H9 (cell line): ENCODE data around the gene LAMC2. TPM values are rescaled to one million over a fixed set of nuclear protein-coding genes. Genes with fewer than 3 reads are reported as not detected.

Experiments
- DNase-seq: peaks from one replicate; pipeline ENCODE4 v3.0.0-alpha.2; 2017
- H2AFZ ChIP-seq: one replicate; pipeline ENCODE4 v1.6.1; 2013; ENCODE audit warnings: mild to moderate bottlenecking, low read length, control low read depth, moderate library complexity
- H2AK5ac ChIP-seq: 2 replicates; pipeline ENCODE4 v1.6.1; 2013; ENCODE audit warnings: low read length, control low read depth, mixed read lengths; ENCODE audit not compliant: insufficient read length
- H2BK120ac ChIP-seq: one replicate; pipeline ENCODE4 v1.6.1; 2013; ENCODE audit warnings: low read depth, mild to moderate bottlenecking, low read length, control low read depth, inconsistent platforms; ENCODE audit not compliant: poor library complexity, severe bottlenecking
- H2BK12ac ChIP-seq: 2 replicates; pipeline ENCODE4 v1.6.1; 2013; ENCODE audit warnings: low read length, control low read depth, mixed read lengths, low read depth; ENCODE audit not compliant: insufficient read length
- H2BK15ac ChIP-seq: 2 replicates; pipeline ENCODE4 v1.6.1; 2013; ENCODE audit warnings: low read depth, low read length, control low read depth
- H2BK20ac ChIP-seq: one replicate; pipeline ENCODE4 v1.6.1; 2013; ENCODE audit warnings: low read depth, mild to moderate bottlenecking, low read length, control low read depth, inconsistent platforms; ENCODE audit not compliant: poor library complexity, severe bottlenecking
- H2BK5ac ChIP-seq: 2 replicates; pipeline ENCODE4 v1.6.1; 2013; ENCODE audit warnings: low read length, control low read depth, mixed read lengths; ENCODE audit not compliant: insufficient read length
- H3K14ac ChIP-seq: 2 replicates; pipeline ENCODE4 v1.6.1; 2013; ENCODE audit warnings: low read length, control low read depth; ENCODE audit not compliant: insufficient read depth
- H3K18ac ChIP-seq: 2 replicates; pipeline ENCODE4 v1.6.1; 2013; ENCODE audit warnings: low read depth, mild to moderate bottlenecking, mixed read lengths, low read length, control low read depth; ENCODE audit not compliant: insufficient read length
- H3K23ac ChIP-seq: 2 replicates; pipeline ENCODE4 v1.6.1; 2013; ENCODE audit warnings: low read length, control low read depth, mixed read lengths, low read depth; ENCODE audit not compliant: insufficient read length
- H3K23me2 ChIP-seq: 2 replicates; pipeline ENCODE4 v1.6.1; 2013; ENCODE audit warnings: low read depth, mild to moderate bottlenecking, mixed read lengths, low read length, control low read depth; ENCODE audit not compliant: insufficient read length, poor library complexity, severe bottlenecking
- H3K27ac ChIP-seq: 2 replicates; pipeline ENCODE4 v1.5.1; 2013; ENCODE audit warnings: low read length, control low read depth, mixed read lengths, low read depth; ENCODE audit not compliant: insufficient read length
- H3K27me3 ChIP-seq: 2 replicates; pipeline ENCODE4 v1.6.1; 2013; ENCODE audit warnings: low read length, control low read depth, inconsistent platforms; ENCODE audit not compliant: insufficient read depth
- H3K4ac ChIP-seq: 2 replicates; pipeline ENCODE4 v1.6.1; 2013; ENCODE audit warnings: low read depth, mild to moderate bottlenecking, control low read depth, inconsistent platforms, low read length, moderate library complexity
- H3K4me1 ChIP-seq: 2 replicates; pipeline ENCODE4 v1.6.1; 2013; ENCODE audit warnings: low read length, control low read depth, inconsistent platforms; ENCODE audit not compliant: insufficient read depth
- H3K4me2 ChIP-seq: 2 replicates; pipeline ENCODE4 v1.6.1; 2013; ENCODE audit warnings: low read length, control low read depth, mixed read lengths; ENCODE audit not compliant: insufficient read length, insufficient read depth
- H3K56ac ChIP-seq: 2 replicates; pipeline ENCODE4 v1.6.1; 2013; ENCODE audit warnings: low read depth, mild to moderate bottlenecking, mixed read lengths, low read length, control low read depth; ENCODE audit not compliant: insufficient read length
- H3K79me1 ChIP-seq: 2 replicates; pipeline ENCODE4 v1.6.1; 2013; ENCODE audit warnings: low read depth, mild to moderate bottlenecking, moderate library complexity, low read length, control low read depth, inconsistent platforms; ENCODE audit not compliant: insufficient read depth, poor library complexity, severe bottlenecking
- H3K79me2 ChIP-seq: 2 replicates; pipeline ENCODE4 v1.6.1; 2013; ENCODE audit warnings: low read length, control low read depth, inconsistent platforms; ENCODE audit not compliant: insufficient read depth
- H3K9ac ChIP-seq: 2 replicates; pipeline ENCODE4 v1.6.1; 2013; ENCODE audit warnings: low read length, control low read depth, mixed read lengths; ENCODE audit not compliant: insufficient read length; ENCODE audit errors: extremely low read depth
- H3K9me3 ChIP-seq: one replicate; pipeline ENCODE4 v1.6.1; 2013; ENCODE audit warnings: low read depth, low read length, inconsistent platforms; ENCODE audit not compliant: control insufficient read depth
- H3T11ph ChIP-seq: one replicate; pipeline ENCODE4 v1.6.1; 2013; ENCODE audit warnings: mild to moderate bottlenecking, low read length, control low read depth, inconsistent platforms
- H4K20me1 ChIP-seq: one replicate; pipeline ENCODE4 v1.6.1; 2013; ENCODE audit not compliant: control insufficient read depth, insufficient read length, insufficient read depth
- H4K5ac ChIP-seq: 2 replicates; pipeline ENCODE4 v1.6.1; 2013; ENCODE audit warnings: low read depth, mild to moderate bottlenecking, mixed read lengths, low read length, control low read depth; ENCODE audit not compliant: insufficient read length
- H4K8ac ChIP-seq: replicated peaks from 2 replicates; pipeline ENCODE4 v1.6.1; 2013; ENCODE audit warnings: low read length, control low read depth, mixed read lengths, low read depth; ENCODE audit not compliant: insufficient read length
- H4K91ac ChIP-seq: 2 replicates; pipeline ENCODE4 v1.6.1; 2013; ENCODE audit warnings: low read depth, mild to moderate bottlenecking, moderate library complexity, mixed read lengths, low read length, control low read depth; ENCODE audit not compliant: insufficient read length
- H3K27ac Mint-ChIP-seq, 3 experiments: 2 replicates in 2 of 3; 3 replicates in 1 of 3; pipeline ENCODE4 v1.8.0; 2020 to 2021; ENCODE audit warnings: mixed read lengths in 3 of 3, mild to moderate bottlenecking in 1 of 3, moderate library complexity in 1 of 3
- H3K27me3 Mint-ChIP-seq: 2 replicates; pipeline ENCODE4 v1.8.0; 2021; ENCODE audit warnings: low read depth, mild to moderate bottlenecking, moderate library complexity, mixed read lengths
- H3K36me3 Mint-ChIP-seq, 3 experiments: 2 replicates in 2 of 3; 3 replicates in 1 of 3; pipeline ENCODE4 v1.8.0; 2020 to 2021; ENCODE audit warnings: low read depth in 3 of 3, mixed read lengths in 3 of 3; ENCODE audit not compliant: insufficient read depth in 1 of 3
- H3K4me1 Mint-ChIP-seq, 2 experiments: 2 replicates each; pipeline ENCODE4 v1.8.0; 2020; ENCODE audit warnings: mixed read lengths in 2 of 2
- H3K4me3 Mint-ChIP-seq, 2 experiments: 2 replicates in 1 of 2; 3 replicates in 1 of 2; pipeline ENCODE4 v1.8.0; 2020 to 2021; ENCODE audit warnings: mild to moderate bottlenecking in 2 of 2, mixed read lengths in 2 of 2, moderate library complexity in 1 of 2
- H3K9me3 Mint-ChIP-seq, 2 experiments: 2 replicates in 1 of 2; 3 replicates in 1 of 2; pipeline ENCODE4 v1.8.0; 2020; ENCODE audit warnings: mild to moderate bottlenecking in 2 of 2, mixed read lengths in 2 of 2, moderate library complexity in 1 of 2
- CTCF ChIP-seq: fragments of 200-600 bp; sonication (generic); conservative IDR thresholded peaks from 3 replicates; pipeline ENCODE4 v1.8.0; 2021; ENCODE audit warnings: antibody characterized with exemption, mild to moderate bottlenecking
- WGBS: extraction: QIAGEN DNeasy Blood & Tissue Kit; methylation state at CpG from one replicate; pipeline ENCODE4 v1.1.7; 2013; ENCODE audit warnings: missing lambda C conversion rate, low lambda C conversion rate, mixed read lengths; ENCODE audit not compliant: insufficient read length; ENCODE audit errors: extremely low coverage; 5-methylcytosine and 5-hydroxymethylcytosine counted together
- total RNA-seq: library from RNA; stranded (reverse); gene quantifications from 2 replicates; pipeline ENCODE4 v1.2.1, GENCODE V29; 2021

The LAMC2 gene
- total RNA-seq, 1 experiment from 2014 or later, result 7.4 TPM

- no peak overlapping the region for H3K56ac ChIP-seq
- TF ChIP-seq CTCF, result no peak
- no peak overlapping the region for H3K9ac ChIP-seq
- H3K23ac ChIP-seq, result no peak overlapping the region
- no peak overlapping the region for H3K4me2 ChIP-seq
- H3K9me3 ChIP-seq, result no peaks in the 10 kb centered on the region
- no peak overlapping the region for H4K8ac ChIP-seq
- H3K27me3 ChIP-seq, result no peaks in the 10 kb centered on the region
- H3K23me2 ChIP-seq, result no peaks in the 10 kb centered on the region
- no peak overlapping the region for H4K91ac ChIP-seq
- Mint-ChIP-seq H3K36me3 (no peaks in the 10 kb centered on the region), H3K27ac (no peak overlapping the region; a peak in 1 of 7 replicates), H3K27me3 (no peaks in the 10 kb centered on the region), H3K4me1 (peaks cover 6 to 11% of the 10 kb centered on the region in 2 experiments), H3K9me3 (no peaks in the 10 kb centered on the region), H3K4me3 (no peak overlapping the region)
- H3T11ph ChIP-seq, result no peak overlapping the region
- no peaks in the 10 kb centered on the region for H3K79me2 ChIP-seq
- H3K27ac ChIP-seq, result no peak overlapping the region
- H2AFZ ChIP-seq, result no peak overlapping the region
- no peaks in the 10 kb centered on the region for H3K79me1 ChIP-seq
- no peak overlapping the region for H2BK120ac ChIP-seq
- H2BK12ac ChIP-seq, result no peak overlapping the region
- H3K4ac ChIP-seq, result no peak overlapping the region
- WGBS, result no CpG with 5 or more reads among the region's 7 CpGs
- no peak overlapping the region for H3K18ac ChIP-seq
- no peak overlapping the region for H3K14ac ChIP-seq
- H2BK5ac ChIP-seq, result no peak overlapping the region
- H3K4me1 ChIP-seq, result no peaks in the 10 kb centered on the region
- no peak overlapping the region for H2BK15ac ChIP-seq
- no peak for DNase-seq
- H4K20me1 ChIP-seq, result no peaks in the 10 kb centered on the region
- no peak overlapping the region for H2BK20ac ChIP-seq
- H4K5ac ChIP-seq, result no peak overlapping the region
- H2AK5ac ChIP-seq, result no peak overlapping the region
These were observed 81.8 kb downstream of the LAMC2 start for GRCh38 chr1:183267646-183268431.
